Osteoblast (primary cell): ENCODE measurements around the gene INPP4B. TPM values are rescaled to one million over a fixed set of nuclear protein-coding genes. Genes with fewer than 3 reads are reported as not detected.

Source experiments
- DNase-seq: peaks from one replicate; pipeline ENCODE4 v3.0.0; 2011; ENCODE audit warnings: low spot score, mixed read lengths; ENCODE audit not compliant: insufficient read length; ENCODE audit errors: missing footprints
- H2AFZ ChIP-seq: 2 replicates; pipeline ENCODE4 v1.6.0; 2011; ENCODE audit warnings: mild to moderate bottlenecking, low read length
- H3K27ac ChIP-seq: 2 replicates; pipeline ENCODE4 v1.5.1; 2011; ENCODE audit warnings: mild to moderate bottlenecking, low read depth, low read length, moderate library complexity
- H3K27me3 ChIP-seq: 2 replicates; pipeline ENCODE4 v1.6.0; 2012; ENCODE audit warnings: mild to moderate bottlenecking, control low read depth, inconsistent platforms, low read length, moderate library complexity; ENCODE audit not compliant: insufficient read depth
- H3K36me3 ChIP-seq: 2 replicates; pipeline ENCODE4 v1.5.1; 2011; ENCODE audit warnings: mild to moderate bottlenecking, low read length, control low read depth, moderate library complexity; ENCODE audit not compliant: insufficient read depth
- H3K4me1 ChIP-seq: 2 replicates; pipeline ENCODE4 v1.5.1; 2011; ENCODE audit warnings: mild to moderate bottlenecking, low read length, control low read depth, moderate library complexity; ENCODE audit not compliant: insufficient read depth
- H3K4me2 ChIP-seq: 2 replicates; pipeline ENCODE4 v1.6.0; 2011; ENCODE audit warnings: mild to moderate bottlenecking, low read length; ENCODE audit not compliant: insufficient read depth
- H3K4me3 ChIP-seq: fragments of 200-600 bp; sonication (generic); 3 replicates; pipeline ENCODE4 v1.5.1; 2012; ENCODE audit warnings: mild to moderate bottlenecking, low read length, inconsistent platforms; ENCODE audit not compliant: insufficient read depth
- H3K79me2 ChIP-seq: 2 replicates; pipeline ENCODE4 v1.6.0; 2012; ENCODE audit warnings: mild to moderate bottlenecking, low read length, control low read depth, inconsistent platforms; ENCODE audit not compliant: insufficient read depth
- H3K9me3 ChIP-seq: 2 replicates; pipeline ENCODE4 v1.5.1; 2011; ENCODE audit warnings: low read depth, low read length, control low read depth
- H4K20me1 ChIP-seq: 2 replicates; pipeline ENCODE4 v1.6.0; 2012; ENCODE audit warnings: mild to moderate bottlenecking, low read length, control low read depth; ENCODE audit not compliant: insufficient read depth
- CTCF ChIP-seq: IDR thresholded peaks from 2 replicates; pipeline ENCODE4 v1.5.1; 2011; ENCODE audit warnings: mild to moderate bottlenecking, low read depth, low read length, moderate library complexity; ENCODE audit errors: extremely low read depth
- total RNA-seq: library from RNA; depleted of rRNA; stranded (reverse); fragments of >200 nt; gene quantifications from 2 replicates; pipeline ENCODE4 v1.2.3, GENCODE V29; 2012

Gene INPP4B
- total RNA-seq, 1 donor = 11.6 TPM

DNA sequence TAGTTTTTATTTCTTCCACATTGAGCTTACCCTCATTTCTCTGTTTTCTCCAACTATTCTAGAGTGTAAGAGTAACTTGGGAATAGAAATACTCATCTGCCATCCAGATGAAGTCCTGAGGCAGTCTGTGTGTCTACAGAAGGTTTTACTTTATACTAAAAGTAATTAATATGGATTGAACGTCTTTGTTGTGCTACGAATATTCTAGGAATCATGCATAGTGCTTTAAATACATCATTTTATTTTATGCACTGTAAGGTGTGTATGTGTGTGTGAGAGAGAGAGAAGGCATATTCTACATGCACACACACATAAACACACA lies 305.7 kb downstream of the INPP4B start:
- Histone ChIP-seq H3K4me2 (no peak overlapping the region), H3K36me3 (no peaks in the 10 kb centered on the region), H3K9me3 (no peaks in the 10 kb centered on the region), H3K27me3 (no peaks in the 10 kb centered on the region), H3K27ac (no peak overlapping the region), H3K79me2 (no peaks in the 10 kb centered on the region), H2AFZ (no peak overlapping the region), H4K20me1 (no peaks in the 10 kb centered on the region), H3K4me1 (no peaks in the 10 kb centered on the region), H3K4me3 (no peak overlapping the region)
- no peak for TF ChIP-seq CTCF
- DNase-seq = no peak

DNA sequence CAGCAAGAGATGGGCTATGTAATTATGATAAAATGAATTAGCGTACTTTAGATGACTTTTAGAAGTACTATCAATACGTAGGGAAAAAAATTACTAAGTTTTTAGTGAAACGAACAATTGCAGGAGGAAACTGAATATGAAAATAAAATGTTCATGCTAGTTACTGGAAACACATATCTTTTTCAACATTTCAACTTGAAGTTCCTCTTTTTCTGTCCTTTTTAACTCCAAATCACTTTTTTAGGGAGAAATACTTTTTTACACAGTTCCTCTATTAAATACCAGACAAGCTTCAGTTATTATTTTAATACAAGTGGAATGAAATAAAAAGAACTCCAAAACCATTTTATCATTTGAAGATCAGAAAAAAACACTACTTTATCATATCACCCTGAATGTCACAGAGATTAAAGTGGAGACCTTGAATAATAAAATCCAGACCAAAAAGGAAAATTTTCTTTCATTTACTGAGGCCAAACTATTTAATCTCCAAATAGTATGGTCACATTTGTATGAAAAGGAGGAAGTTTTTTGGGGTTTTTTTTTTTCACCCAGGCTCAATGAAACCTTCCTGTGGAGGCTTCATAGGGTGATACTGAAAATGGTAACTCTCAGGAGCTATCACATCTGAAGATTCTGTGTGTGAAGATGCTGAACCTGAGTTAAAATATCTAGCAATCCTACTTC lies 306.2 kb downstream of the INPP4B start:
- TF ChIP-seq CTCF = no peak
- H3K9me3 ChIP-seq = no peaks in the 10 kb centered on the region
- no peaks in the 10 kb centered on the region for H3K4me1 ChIP-seq
- H3K4me2 ChIP-seq = no peak overlapping the region
- H3K36me3 ChIP-seq = no peaks in the 10 kb centered on the region
- H4K20me1 ChIP-seq = no peaks in the 10 kb centered on the region
- H2AFZ ChIP-seq = no peak overlapping the region
- H3K4me3 ChIP-seq = no peak overlapping the region
- H3K27ac ChIP-seq = no peak overlapping the region
- H3K79me2 ChIP-seq = no peaks in the 10 kb centered on the region
- no peak for DNase-seq
- no peaks in the 10 kb centered on the region for H3K27me3 ChIP-seq

DNA sequence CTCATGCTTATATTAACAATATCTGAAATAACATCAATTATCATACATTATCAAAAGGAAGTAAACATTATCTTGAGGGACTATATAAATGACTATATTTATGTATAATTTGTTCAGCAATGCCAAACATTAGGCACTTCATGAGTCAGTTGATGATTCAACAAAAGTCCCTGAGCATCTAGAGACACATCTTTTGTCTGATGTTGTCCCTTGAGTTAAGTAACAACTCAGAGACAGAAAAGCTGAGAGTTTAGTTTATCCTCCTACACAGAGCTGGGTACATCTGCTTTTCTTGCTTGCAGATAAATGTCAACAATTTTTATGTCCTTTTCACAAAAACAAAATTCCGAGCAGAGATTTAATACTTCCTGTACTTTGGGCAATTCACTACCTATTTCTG lies 311.1 kb downstream of the INPP4B start:
- Histone ChIP-seq H3K79me2 (no peaks in the 10 kb centered on the region), H3K27me3 (no peaks in the 10 kb centered on the region), H3K4me1 (no peaks in the 10 kb centered on the region), H3K36me3 (no peaks in the 10 kb centered on the region), H3K4me3 (no peak overlapping the region), H4K20me1 (no peaks in the 10 kb centered on the region), H3K4me2 (no peak overlapping the region), H2AFZ (no peak overlapping the region), H3K27ac (no peak overlapping the region), H3K9me3 (no peaks in the 10 kb centered on the region)
- no peak for TF ChIP-seq CTCF
- DNase-seq = no peak

- Histone ChIP-seq H3K4me2 (no peak overlapping the region), H3K36me3 (no peaks in the 10 kb centered on the region), H4K20me1 (no peaks in the 10 kb centered on the region), H2AFZ (no peak overlapping the region), H3K9me3 (no peaks in the 10 kb centered on the region), H3K27ac (no peak overlapping the region), H3K27me3 (no peaks in the 10 kb centered on the region), H3K4me3 (no peak overlapping the region), H3K79me2 (no peaks in the 10 kb centered on the region), H3K4me1 (no peaks in the 10 kb centered on the region)
- TF ChIP-seq CTCF = no peak
- no peak for DNase-seq
These were observed 314.0 kb downstream of the INPP4B start for GRCh38 chr4:142532054-142532453.
